ENCODE data around the gene DIP2C. TPM values are rescaled to one million over a fixed set of nuclear protein-coding genes. Genes with fewer than 3 reads are reported as not detected.

Gene DIP2C
- total RNA-seq, 1 experiment from 2014 or later, result 11.4 TPM

DNA sequence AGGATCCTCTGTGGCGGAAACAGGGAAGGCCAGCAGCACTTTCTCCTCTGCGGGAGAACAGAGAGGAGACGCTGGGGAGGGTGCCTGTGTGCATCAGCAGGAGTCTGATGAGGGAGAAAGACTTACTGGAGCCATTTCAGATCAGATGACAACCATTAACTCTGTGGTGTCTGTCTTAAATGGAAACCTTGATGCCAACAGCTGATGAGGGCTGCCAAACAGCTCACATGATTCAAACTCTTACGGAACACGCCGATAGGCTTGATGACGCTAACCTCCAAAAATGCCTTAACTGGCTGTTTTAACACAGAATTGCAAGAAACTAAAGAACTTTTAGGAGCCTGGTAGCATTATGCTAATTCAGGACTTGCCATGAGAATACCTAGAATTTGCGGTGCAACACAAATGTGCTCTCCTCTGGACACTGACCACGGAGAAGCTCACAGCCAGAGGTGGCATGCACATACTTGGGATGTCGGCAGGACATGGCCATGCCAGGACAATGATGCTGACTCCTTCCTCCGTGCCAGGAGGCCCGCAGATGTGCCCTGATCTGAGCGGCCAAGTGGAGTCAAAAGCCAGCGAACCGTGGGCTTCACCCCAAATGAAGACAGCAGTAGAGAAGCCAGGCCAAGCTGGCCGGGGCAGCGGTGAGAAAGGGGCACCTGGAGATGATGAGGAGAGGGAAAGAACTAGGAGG, 399.3 kb downstream of the DIP2C start:
- Mint-ChIP-seq H3K9me3 (ENCODE audit: unreplicated experiment) (no peaks in the 10 kb centered on the region), H3K27ac (ENCODE audit: unreplicated experiment) (no peak overlapping the region), H3K4me1 (ENCODE audit: low read depth, unreplicated experiment) (no peaks in the 10 kb centered on the region), H3K36me3 (ENCODE audit: insufficient read depth, unreplicated experiment) (peaks cover 6% of the 10 kb centered on the region), H3K4me3 (ENCODE audit: unreplicated experiment) (no peak overlapping the region), H3K27me3 (ENCODE audit: insufficient read depth, unreplicated experiment) (no peaks in the 10 kb centered on the region)
- Histone ChIP-seq H3K4me1 (peaks cover 7% of the 10 kb centered on the region; the same call in 1 of the 2 replicates), H3K9me3 (no peaks in the 10 kb centered on the region), H3K36me3 (ENCODE audit: control insufficient read depth, insufficient read depth, low read length) (0 out of 2 replicates have a peak, but pooled peaks cover 1% of the 10 kb centered on the region), H3K27me3 (replicated peaks; ENCODE audit: control insufficient read depth, insufficient read depth, low read length) (no peaks in the 10 kb centered on the region), H3K4me3 (ENCODE audit: low read depth, low read length) (no peak overlapping the region)
- ChIA-PET POLR2A (no interaction called here), CTCF (no interaction called here)
- DNase-seq, result no peak
- intact Hi-C loops (cut with micrococcal nuclease; ENCODE audit: unreplicated experiment), result no loop called here
- BruUV-seq (replicated peaks), result no TSS peak
- TF ChIP-seq, protein P1, sequence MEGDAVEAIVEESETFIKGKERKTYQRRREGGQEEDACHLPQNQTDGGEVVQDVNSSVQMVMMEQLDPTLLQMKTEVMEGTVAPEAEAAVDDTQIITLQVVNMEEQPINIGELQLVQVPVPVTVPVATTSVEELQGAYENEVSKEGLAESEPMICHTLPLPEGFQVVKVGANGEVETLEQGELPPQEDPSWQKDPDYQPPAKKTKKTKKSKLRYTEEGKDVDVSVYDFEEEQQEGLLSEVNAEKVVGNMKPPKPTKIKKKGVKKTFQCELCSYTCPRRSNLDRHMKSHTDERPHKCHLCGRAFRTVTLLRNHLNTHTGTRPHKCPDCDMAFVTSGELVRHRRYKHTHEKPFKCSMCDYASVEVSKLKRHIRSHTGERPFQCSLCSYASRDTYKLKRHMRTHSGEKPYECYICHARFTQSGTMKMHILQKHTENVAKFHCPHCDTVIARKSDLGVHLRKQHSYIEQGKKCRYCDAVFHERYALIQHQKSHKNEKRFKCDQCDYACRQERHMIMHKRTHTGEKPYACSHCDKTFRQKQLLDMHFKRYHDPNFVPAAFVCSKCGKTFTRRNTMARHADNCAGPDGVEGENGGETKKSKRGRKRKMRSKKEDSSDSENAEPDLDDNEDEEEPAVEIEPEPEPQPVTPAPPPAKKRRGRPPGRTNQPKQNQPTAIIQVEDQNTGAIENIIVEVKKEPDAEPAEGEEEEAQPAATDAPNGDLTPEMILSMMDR (IDR thresholded peaks at IDR 0.05; ENCODE audit: insufficient read depth in 1 of 2, low read depth in 1 of 2, low read length in 1 of 2, severe bottlenecking in 1 of 2, unreplicated experiment in 1 of 2), result no peak

- H3K36me3 Mint-ChIP-seq (ENCODE audit: insufficient read depth, unreplicated experiment), result peaks cover 6% of the 10 kb centered on the region
- H3K9me3 ChIP-seq, result no peaks in the 10 kb centered on the region
- no peaks in the 10 kb centered on the region for H3K9me3 Mint-ChIP-seq (ENCODE audit: unreplicated experiment)
- intact Hi-C loops (cut with micrococcal nuclease; ENCODE audit: unreplicated experiment), result no loop called here
- H3K4me1 Mint-ChIP-seq (ENCODE audit: low read depth, unreplicated experiment), result no peaks in the 10 kb centered on the region
- ChIA-PET POLR2A (no interaction called here), CTCF (no interaction called here)
- no peak overlapping the region for H3K27ac Mint-ChIP-seq (ENCODE audit: unreplicated experiment)
- H3K36me3 ChIP-seq (ENCODE audit: control insufficient read depth, insufficient read depth, low read length), result 0 out of 2 replicates have a peak, but pooled peaks cover 1% of the 10 kb centered on the region
- no TSS peak for BruUV-seq (replicated peaks)
- H3K4me3 Mint-ChIP-seq (ENCODE audit: unreplicated experiment), result no peak overlapping the region
- H3K27me3 Mint-ChIP-seq (ENCODE audit: insufficient read depth, unreplicated experiment), result no peaks in the 10 kb centered on the region
- peaks cover 7% of the 10 kb centered on the region; the same call in 1 of the 2 replicates for H3K4me1 ChIP-seq
- no peaks in the 10 kb centered on the region for H3K27me3 ChIP-seq (replicated peaks; ENCODE audit: control insufficient read depth, insufficient read depth, low read length)
- H3K4me3 ChIP-seq (ENCODE audit: low read depth, low read length), result no peak overlapping the region
- TF ChIP-seq, protein P1 (IDR thresholded peaks at IDR 0.05; ENCODE audit: insufficient read depth in 1 of 2, low read depth in 1 of 2, low read length in 1 of 2, severe bottlenecking in 1 of 2, unreplicated experiment in 1 of 2), result no peak
- DNase-seq, result no peak
Measured at GRCh38 chr10:289581-289980, 399.9 kb downstream of the DIP2C start.

GRCh38 chr10:288316-289200, 400.9 kb downstream of the DIP2C start:
- TF ChIP-seq, protein P1 (IDR thresholded peaks at IDR 0.05; ENCODE audit: insufficient read depth in 1 of 2, low read depth in 1 of 2, low read length in 1 of 2, severe bottlenecking in 1 of 2, unreplicated experiment in 1 of 2), result no peak
- peaks cover 6% of the 10 kb centered on the region for H3K36me3 Mint-ChIP-seq (ENCODE audit: insufficient read depth, unreplicated experiment)

More at GRCh38 chr10:288316-289200, 400.9 kb downstream of the DIP2C start:
- ChIA-PET POLR2A (interaction anchor here (1.5 kb wide), 1 partner anchor 41 kb away, joined by 5 read pairs; no protein-coding TSS in a partner anchor), CTCF (interaction anchor here (0.6 to 1.0 kb wide), 2 partner anchors 41 to 148 kb away, joined by 3 to 10 read pairs; no protein-coding TSS in a partner anchor)
- no peaks in the 10 kb centered on the region for H3K9me3 Mint-ChIP-seq (ENCODE audit: unreplicated experiment)
- Histone ChIP-seq H3K4me3 (ENCODE audit: low read depth, low read length) (no peak overlapping the region), H3K36me3 (ENCODE audit: control insufficient read depth, insufficient read depth, low read length) (0 out of 2 replicates have a peak, but pooled peaks cover 1% of the 10 kb centered on the region), H3K9me3 (no peaks in the 10 kb centered on the region), H3K27me3 (replicated peaks; ENCODE audit: control insufficient read depth, insufficient read depth, low read length) (no peaks in the 10 kb centered on the region), H3K4me1 (peaks cover 7% of the 10 kb centered on the region; the same call in 1 of the 2 replicates)
- BruUV-seq (replicated peaks), result no TSS peak
- H3K4me3 Mint-ChIP-seq (ENCODE audit: unreplicated experiment), result no peak overlapping the region
- H3K4me1 Mint-ChIP-seq (ENCODE audit: low read depth, unreplicated experiment), result no peaks in the 10 kb centered on the region
- DNase-seq, result no peak
- intact Hi-C loops (cut with micrococcal nuclease; ENCODE audit: unreplicated experiment), result no loop called here
- no peak overlapping the region for H3K27ac Mint-ChIP-seq (ENCODE audit: unreplicated experiment)
- H3K27me3 Mint-ChIP-seq (ENCODE audit: insufficient read depth, unreplicated experiment), result no peaks in the 10 kb centered on the region
